Choroid plexus epithelial cell (primary cell): ENCODE results near the gene TMTC2.
A peak's percentile ranks its signal among the peaks of the same experiment; 100 is the strongest.
"Not testable (repeated sequence)": the region's sequence is repeated elsewhere in the genome, so short reads cannot be mapped to it uniquely, and the experiment has no call there.

Experiments
- DNase-seq: peaks from one replicate; pipeline ENCODE4 v3.0.0-alpha.2; 2010; ENCODE audit warnings: low read depth
- H3K4me3 ChIP-seq: 2 replicates; pipeline ENCODE4 v1.5.1; 2011; ENCODE audit warnings: low read depth, mild to moderate bottlenecking, control low read depth, low read length, moderate library complexity
- CTCF ChIP-seq: conservative IDR thresholded peaks from 2 replicates; pipeline ENCODE4 v1.5.1; 2011; ENCODE audit warnings: low read depth, mild to moderate bottlenecking, control low read depth, inconsistent platforms, low read length, moderate library complexity

The TMTC2 gene

GRCh38 chr12:82835217-82835616 lies 148.5 kb downstream of the TMTC2 start:
- peak; percentile 9 for DNase-seq
- TF ChIP-seq CTCF: no peak
- H3K4me3 ChIP-seq: no peak overlapping the region

- no peak for TF ChIP-seq CTCF
- DNase-seq: no peak
- H3K4me3 ChIP-seq: no peak overlapping the region
These were observed 151.4 kb downstream of the TMTC2 start for GRCh38 chr12:82838131-82838551.

GRCh38 chr12:82838827-82839226 lies 152.1 kb downstream of the TMTC2 start:
- DNase-seq: no peak
- H3K4me3 ChIP-seq: no peak overlapping the region
- no peak for TF ChIP-seq CTCF

GRCh38 chr12:82839796-82840195 lies 153.1 kb downstream of the TMTC2 start:
- no peak overlapping the region for H3K4me3 ChIP-seq
- TF ChIP-seq CTCF: no peak
- no peak for DNase-seq

GRCh38 chr12:82841487-82841904 lies 154.8 kb downstream of the TMTC2 start:
- no peak for TF ChIP-seq CTCF
- no peak overlapping the region for H3K4me3 ChIP-seq
- no peak for DNase-seq

GRCh38 chr12:82842480-82842879 lies 155.8 kb downstream of the TMTC2 start:
- DNase-seq: no peak
- H3K4me3 ChIP-seq: no peak overlapping the region
- no peak for TF ChIP-seq CTCF

- DNase-seq, H3K4me3 ChIP-seq: not testable (repeated sequence)
These were observed 158.4 kb downstream of the TMTC2 start for GRCh38 chr12:82845076-82845475.

GRCh38 chr12:82848845-82849244 lies 162.1 kb downstream of the TMTC2 start:
- DNase-seq: no peak
- no peak for TF ChIP-seq CTCF
- no peak overlapping the region for H3K4me3 ChIP-seq
